Measurements from ENCODE around the gene FAM13C.
"Not testable (repeated sequence)": the region's sequence is repeated elsewhere in the genome, so short reads cannot be mapped to it uniquely, and the experiment has no call there.

DNA sequence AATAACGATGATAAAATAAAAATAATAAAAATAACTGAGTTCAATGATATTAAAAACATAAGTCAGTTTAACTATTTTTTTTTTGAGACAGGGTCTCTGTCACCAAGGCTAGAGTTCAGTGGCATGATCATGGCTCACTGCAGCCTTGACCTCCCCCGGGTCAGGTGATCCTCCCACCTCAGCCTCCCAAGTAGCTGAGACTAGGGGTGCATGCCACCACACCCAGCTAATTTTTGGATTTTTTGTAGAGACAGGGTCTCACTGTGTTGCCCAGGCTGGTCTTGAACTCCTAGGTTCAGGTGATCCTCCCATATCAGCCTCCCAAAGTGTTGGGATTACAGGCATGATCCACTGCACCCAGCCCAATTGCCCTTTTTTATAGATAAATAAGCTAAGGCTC, 138.8 kb downstream of the FAM13C start:
- TF ChIP-seq ZNF777 (tag by site-specific recombination; IDR thresholded peaks at IDR 0.05; ENCODE audit: borderline replicate concordance); ZNF549 (tag by site-specific recombination; IDR thresholded peaks at IDR 0.05); ZNF585B (tag by site-specific recombination; IDR thresholded peaks at IDR 0.05); ZEB2 (tag by site-specific recombination; IDR thresholded peaks at IDR 0.05); KLF9 (tag by site-specific recombination; IDR thresholded peaks at IDR 0.05; ENCODE audit: low read depth); ZNF404 (tag by site-specific recombination; IDR thresholded peaks at IDR 0.05); BCL11A (tag by site-specific recombination; IDR thresholded peaks at IDR 0.05; ENCODE audit: low read depth); ZNF621 (tag by site-specific recombination; IDR thresholded peaks at IDR 0.05); EGR2 (tag by site-specific recombination; IDR thresholded peaks at IDR 0.05; ENCODE audit: low read depth); PRDM10 (tag by site-specific recombination; IDR thresholded peaks at IDR 0.05): not testable (repeated sequence)
- TF ChIP-seq, protein P1, sequence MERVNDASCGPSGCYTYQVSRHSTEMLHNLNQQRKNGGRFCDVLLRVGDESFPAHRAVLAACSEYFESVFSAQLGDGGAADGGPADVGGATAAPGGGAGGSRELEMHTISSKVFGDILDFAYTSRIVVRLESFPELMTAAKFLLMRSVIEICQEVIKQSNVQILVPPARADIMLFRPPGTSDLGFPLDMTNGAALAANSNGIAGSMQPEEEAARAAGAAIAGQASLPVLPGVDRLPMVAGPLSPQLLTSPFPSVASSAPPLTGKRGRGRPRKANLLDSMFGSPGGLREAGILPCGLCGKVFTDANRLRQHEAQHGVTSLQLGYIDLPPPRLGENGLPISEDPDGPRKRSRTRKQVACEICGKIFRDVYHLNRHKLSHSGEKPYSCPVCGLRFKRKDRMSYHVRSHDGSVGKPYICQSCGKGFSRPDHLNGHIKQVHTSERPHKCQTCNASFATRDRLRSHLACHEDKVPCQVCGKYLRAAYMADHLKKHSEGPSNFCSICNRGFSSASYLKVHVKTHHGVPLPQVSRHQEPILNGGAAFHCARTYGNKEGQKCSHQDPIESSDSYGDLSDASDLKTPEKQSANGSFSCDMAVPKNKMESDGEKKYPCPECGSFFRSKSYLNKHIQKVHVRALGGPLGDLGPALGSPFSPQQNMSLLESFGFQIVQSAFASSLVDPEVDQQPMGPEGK (tag by site-specific recombination; IDR thresholded peaks at IDR 0.05) = not testable (repeated sequence)
- TF ChIP-seq, protein P2, sequence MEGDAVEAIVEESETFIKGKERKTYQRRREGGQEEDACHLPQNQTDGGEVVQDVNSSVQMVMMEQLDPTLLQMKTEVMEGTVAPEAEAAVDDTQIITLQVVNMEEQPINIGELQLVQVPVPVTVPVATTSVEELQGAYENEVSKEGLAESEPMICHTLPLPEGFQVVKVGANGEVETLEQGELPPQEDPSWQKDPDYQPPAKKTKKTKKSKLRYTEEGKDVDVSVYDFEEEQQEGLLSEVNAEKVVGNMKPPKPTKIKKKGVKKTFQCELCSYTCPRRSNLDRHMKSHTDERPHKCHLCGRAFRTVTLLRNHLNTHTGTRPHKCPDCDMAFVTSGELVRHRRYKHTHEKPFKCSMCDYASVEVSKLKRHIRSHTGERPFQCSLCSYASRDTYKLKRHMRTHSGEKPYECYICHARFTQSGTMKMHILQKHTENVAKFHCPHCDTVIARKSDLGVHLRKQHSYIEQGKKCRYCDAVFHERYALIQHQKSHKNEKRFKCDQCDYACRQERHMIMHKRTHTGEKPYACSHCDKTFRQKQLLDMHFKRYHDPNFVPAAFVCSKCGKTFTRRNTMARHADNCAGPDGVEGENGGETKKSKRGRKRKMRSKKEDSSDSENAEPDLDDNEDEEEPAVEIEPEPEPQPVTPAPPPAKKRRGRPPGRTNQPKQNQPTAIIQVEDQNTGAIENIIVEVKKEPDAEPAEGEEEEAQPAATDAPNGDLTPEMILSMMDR (tag by site-specific recombination; IDR thresholded peaks at IDR 0.05) = not testable (repeated sequence)

All from HEK293 (cell line).